Rectal smooth muscle tissue (tissue), 1 donor: ENCODE results near the gene KIF4B.

Experiments used
- H3K27ac ChIP-seq: one replicate; pipeline ENCODE4 v1.7.0; 2013; ENCODE audit warnings: low read depth, low read length, inconsistent platforms
- H3K27me3 ChIP-seq: one replicate; pipeline ENCODE4 v1.7.0; 2013; ENCODE audit warnings: low read length; ENCODE audit not compliant: control insufficient read depth, insufficient read depth
- H3K36me3 ChIP-seq: one replicate; pipeline ENCODE4 v1.7.0; 2013; ENCODE audit warnings: low read length; ENCODE audit not compliant: control insufficient read depth, insufficient read depth
- H3K4me1 ChIP-seq: one replicate; pipeline ENCODE4 v1.7.0; 2013; ENCODE audit warnings: low read length; ENCODE audit not compliant: control insufficient read depth, insufficient read depth
- H3K4me3 ChIP-seq: one replicate; pipeline ENCODE4 v1.7.0; 2013; ENCODE audit warnings: low read length
- H3K9ac ChIP-seq: one replicate; pipeline ENCODE4 v1.7.0; 2013; ENCODE audit warnings: low read length

Gene KIF4B

GRCh38 chr5:155046591-155046990 lies 33.0 kb downstream of the KIF4B start:
- no peak overlapping the region for H3K27ac ChIP-seq
- H3K4me3 ChIP-seq: no peak overlapping the region

GRCh38 chr5:155047818-155048217 lies 34.3 kb downstream of the KIF4B start:
- no peaks in the 10 kb centered on the region for H3K4me1 ChIP-seq
- no peaks in the 10 kb centered on the region for H3K27me3 ChIP-seq
- H3K27ac ChIP-seq: no peak overlapping the region
- H3K36me3 ChIP-seq: no peaks in the 10 kb centered on the region
- H3K9ac ChIP-seq: no peak overlapping the region
- H3K4me3 ChIP-seq: no peak overlapping the region

More at GRCh38 chr5:155046591-155046990, 33.0 kb downstream of the KIF4B start:
- H3K36me3 ChIP-seq: no peaks in the 10 kb centered on the region
- no peaks in the 10 kb centered on the region for H3K27me3 ChIP-seq
- no peaks in the 10 kb centered on the region for H3K4me1 ChIP-seq
- H3K9ac ChIP-seq: no peak overlapping the region

- H3K27me3 ChIP-seq: no peaks in the 10 kb centered on the region
- H3K4me1 ChIP-seq: no peaks in the 10 kb centered on the region
- no peaks in the 10 kb centered on the region for H3K36me3 ChIP-seq
- H3K4me3 ChIP-seq: no peak overlapping the region
- H3K9ac ChIP-seq: no peak overlapping the region
- H3K27ac ChIP-seq: no peak overlapping the region
Measured at GRCh38 chr5:155049569-155050383, 36.2 kb downstream of the KIF4B start.

GRCh38 chr5:155050384-155051019 lies 36.9 kb downstream of the KIF4B start:
- Histone ChIP-seq H3K27me3 (no peaks in the 10 kb centered on the region), H3K27ac (no peak overlapping the region), H3K4me3 (no peak overlapping the region), H3K9ac (no peak overlapping the region), H3K4me1 (no peaks in the 10 kb centered on the region), H3K36me3 (no peaks in the 10 kb centered on the region)

- H3K36me3 ChIP-seq: no peaks in the 10 kb centered on the region
- H3K4me1 ChIP-seq: peaks cover 2% of the 10 kb centered on the region
- H3K4me3 ChIP-seq: no peak overlapping the region
- no peak overlapping the region for H3K9ac ChIP-seq
- H3K27me3 ChIP-seq: no peaks in the 10 kb centered on the region
- H3K27ac ChIP-seq: no peak overlapping the region
Measured at GRCh38 chr5:155052532-155052931, 39.0 kb downstream of the KIF4B start.

GRCh38 chr5:155053501-155053900 lies 39.9 kb downstream of the KIF4B start:
- no peak overlapping the region for H3K9ac ChIP-seq
- H3K4me3 ChIP-seq: no peak overlapping the region
- H3K27ac ChIP-seq: no peak overlapping the region
- H3K4me1 ChIP-seq: peaks cover 2% of the 10 kb centered on the region
- no peaks in the 10 kb centered on the region for H3K36me3 ChIP-seq
- no peaks in the 10 kb centered on the region for H3K27me3 ChIP-seq

GRCh38 chr5:155056644-155057269 lies 43.2 kb downstream of the KIF4B start:
- Histone ChIP-seq H3K4me1 (peaks cover 2% of the 10 kb centered on the region), H3K36me3 (no peaks in the 10 kb centered on the region), H3K27ac (no peak overlapping the region), H3K9ac (no peak overlapping the region), H3K4me3 (no peak overlapping the region), H3K27me3 (no peaks in the 10 kb centered on the region)

GRCh38 chr5:155057626-155058025 lies 44.1 kb downstream of the KIF4B start:
- no peaks in the 10 kb centered on the region for H3K36me3 ChIP-seq

GRCh38 chr5:155064580-155064979 lies 51.0 kb downstream of the KIF4B start:
- no peak overlapping the region for H3K4me3 ChIP-seq
- H3K36me3 ChIP-seq: no peaks in the 10 kb centered on the region
- no peak overlapping the region for H3K27ac ChIP-seq
- H3K27me3 ChIP-seq: no peaks in the 10 kb centered on the region
- no peaks in the 10 kb centered on the region for H3K4me1 ChIP-seq
- H3K9ac ChIP-seq: no peak overlapping the region

More at GRCh38 chr5:155057626-155058025, 44.1 kb downstream of the KIF4B start:
- no peak overlapping the region for H3K4me3 ChIP-seq
- H3K27ac ChIP-seq: no peak overlapping the region
- H3K4me1 ChIP-seq: peaks cover 2% of the 10 kb centered on the region
- H3K27me3 ChIP-seq: no peaks in the 10 kb centered on the region
- no peak overlapping the region for H3K9ac ChIP-seq

- H3K4me3 ChIP-seq: no peak overlapping the region
Measured at GRCh38 chr5:155066886-155067595, 53.5 kb downstream of the KIF4B start.

More at GRCh38 chr5:155066886-155067595, 53.5 kb downstream of the KIF4B start:
- Histone ChIP-seq H3K27ac (no peak overlapping the region), H3K4me1 (no peaks in the 10 kb centered on the region), H3K27me3 (no peaks in the 10 kb centered on the region), H3K36me3 (no peaks in the 10 kb centered on the region), H3K9ac (no peak overlapping the region)
